Jurkat, Clone E6-1 (cell line): Measurements from ENCODE around the gene SART3.

Experiments
- DNase-seq: peaks from one replicate; pipeline ENCODE4 v3.0.0-alpha.2; 2011; ENCODE audit warnings: low read depth, low spot score
- H3K4me3 ChIP-seq: 2 replicates; pipeline ENCODE4 v1.5.1; 2011; ENCODE audit warnings: mild to moderate bottlenecking, low read length, control low read depth, moderate library complexity

Gene SART3

GRCh38 chr12:108538146-108538545, 22.8 kb downstream of the SART3 start:
- no peak for DNase-seq
- H3K4me3 ChIP-seq: no peak overlapping the region

- no peak overlapping the region for H3K4me3 ChIP-seq
- DNase-seq: no peak
Observed at GRCh38 chr12:108531929-108532848, 28.8 kb downstream of the SART3 start.

GRCh38 chr12:108530161-108530560, 30.8 kb downstream of the SART3 start:
- DNase-seq: no peak
- no peak overlapping the region for H3K4me3 ChIP-seq

- no peak for DNase-seq
- no peak overlapping the region for H3K4me3 ChIP-seq
Observed at GRCh38 chr12:108527166-108527496, 33.8 kb downstream of the SART3 start.

- DNase-seq: no peak
Observed at GRCh38 chr12:108526482-108527165, 34.3 kb downstream of the SART3 start.

GRCh38 chr12:108525681-108526080, 35.3 kb downstream of the SART3 start:
- no peak for DNase-seq
- no peak overlapping the region for H3K4me3 ChIP-seq

More at GRCh38 chr12:108526482-108527165, 34.3 kb downstream of the SART3 start:
- no peak overlapping the region for H3K4me3 ChIP-seq

GRCh38 chr12:108523365-108523764, 37.6 kb downstream of the SART3 start:
- no peak overlapping the region for H3K4me3 ChIP-seq
- no peak for DNase-seq

GRCh38 chr12:108519558-108519957, 41.4 kb downstream of the SART3 start:
- H3K4me3 ChIP-seq: no peak overlapping the region
- DNase-seq: no peak

GRCh38 chr12:108518716-108519496, 42.1 kb downstream of the SART3 start:
- DNase-seq: no peak
- no peak overlapping the region for H3K4me3 ChIP-seq

- DNase-seq: no peak
- H3K4me3 ChIP-seq: no peak overlapping the region
Observed at GRCh38 chr12:108518101-108518715, 42.8 kb downstream of the SART3 start.

- DNase-seq: no peak
- no peak overlapping the region for H3K4me3 ChIP-seq
Observed at GRCh38 chr12:108517288-108518100, 43.5 kb downstream of the SART3 start.

- no peak overlapping the region for H3K4me3 ChIP-seq
- no peak for DNase-seq
Observed at GRCh38 chr12:108516511-108517275, 44.3 kb downstream of the SART3 start.

- H3K4me3 ChIP-seq: peak overlapping the region; percentile 81
- no peak for DNase-seq
Observed at GRCh38 chr12:108515916-108516315, 45.1 kb downstream of the SART3 start.

GRCh38 chr12:108514973-108515814, 45.8 kb downstream of the SART3 start, which contains the start of gene FICD:
TSS of gene FICD (plus strand) at chr12:108515277. CDS start at chr12:108516973, 1,696 bp downstream.
- peak; percentile 98 for DNase-seq
- H3K4me3 ChIP-seq: peak within 1 kb of the TSS; percentile 81

- peak overlapping the region; percentile 81 for H3K4me3 ChIP-seq
- no peak for DNase-seq
Observed at GRCh38 chr12:108514468-108514972, 46.5 kb downstream of the SART3 start.

GRCh38 chr12:108511633-108512540, 49.1 kb downstream of the SART3 start:
- no peak overlapping the region for H3K4me3 ChIP-seq

More at GRCh38 chr12:108511633-108512540, 49.1 kb downstream of the SART3 start:
- peak; percentile 84 for DNase-seq
